ENCODE measurements around the gene RAB1B. TPM values are rescaled to one million over a fixed set of nuclear protein-coding genes. Genes with fewer than 3 reads are reported as not detected.
A peak's percentile ranks its signal among the peaks of the same experiment; 100 is the strongest.

RAB1B gene
- total and polyA plus RNA-seq, 2 experiments from 2014 or later, result 17.3 to 103 TPM

DNA sequence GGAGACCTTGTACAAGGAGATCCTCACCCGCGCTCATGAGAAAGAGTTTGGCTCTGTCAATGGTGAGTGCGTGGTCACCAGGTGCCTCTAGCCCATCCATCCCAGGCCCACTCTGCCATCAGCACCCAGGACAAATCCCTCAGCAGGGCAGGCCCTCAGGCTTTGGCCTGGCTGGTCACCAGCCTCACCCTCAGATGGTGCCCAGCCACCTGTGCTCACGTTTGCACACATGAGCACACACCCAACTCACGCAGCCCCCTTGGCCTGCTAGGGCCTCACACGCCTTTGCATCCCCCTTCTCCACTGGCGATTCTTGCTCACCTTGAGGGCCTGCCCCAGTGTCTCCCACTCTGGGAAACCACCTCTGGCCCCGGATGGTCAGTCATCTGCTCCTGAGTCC is 4.1 kb upstream of the RAB1B start:
- Histone ChIP-seq H3K9me3 (ENCODE audit: low read depth) (no peaks in the 10 kb centered on the region), H3K27me3 (no peaks in the 10 kb centered on the region), H3K36me3 (no peaks in the 10 kb centered on the region), H3K4me3 (no peak overlapping the region), H3K4me1 (ENCODE audit: low read depth) (peaks cover 2% of the 10 kb centered on the region), H3K27ac (no peak overlapping the region)
- DNase-seq (ENCODE audit: low read depth in 1 of 2, low spot score in 1 of 2), result no peak
- TF ChIP-seq, protein P1, sequence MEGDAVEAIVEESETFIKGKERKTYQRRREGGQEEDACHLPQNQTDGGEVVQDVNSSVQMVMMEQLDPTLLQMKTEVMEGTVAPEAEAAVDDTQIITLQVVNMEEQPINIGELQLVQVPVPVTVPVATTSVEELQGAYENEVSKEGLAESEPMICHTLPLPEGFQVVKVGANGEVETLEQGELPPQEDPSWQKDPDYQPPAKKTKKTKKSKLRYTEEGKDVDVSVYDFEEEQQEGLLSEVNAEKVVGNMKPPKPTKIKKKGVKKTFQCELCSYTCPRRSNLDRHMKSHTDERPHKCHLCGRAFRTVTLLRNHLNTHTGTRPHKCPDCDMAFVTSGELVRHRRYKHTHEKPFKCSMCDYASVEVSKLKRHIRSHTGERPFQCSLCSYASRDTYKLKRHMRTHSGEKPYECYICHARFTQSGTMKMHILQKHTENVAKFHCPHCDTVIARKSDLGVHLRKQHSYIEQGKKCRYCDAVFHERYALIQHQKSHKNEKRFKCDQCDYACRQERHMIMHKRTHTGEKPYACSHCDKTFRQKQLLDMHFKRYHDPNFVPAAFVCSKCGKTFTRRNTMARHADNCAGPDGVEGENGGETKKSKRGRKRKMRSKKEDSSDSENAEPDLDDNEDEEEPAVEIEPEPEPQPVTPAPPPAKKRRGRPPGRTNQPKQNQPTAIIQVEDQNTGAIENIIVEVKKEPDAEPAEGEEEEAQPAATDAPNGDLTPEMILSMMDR (IDR thresholded peaks at IDR 0.05; ENCODE audit: low read depth, low read length), result no peak

DNA sequence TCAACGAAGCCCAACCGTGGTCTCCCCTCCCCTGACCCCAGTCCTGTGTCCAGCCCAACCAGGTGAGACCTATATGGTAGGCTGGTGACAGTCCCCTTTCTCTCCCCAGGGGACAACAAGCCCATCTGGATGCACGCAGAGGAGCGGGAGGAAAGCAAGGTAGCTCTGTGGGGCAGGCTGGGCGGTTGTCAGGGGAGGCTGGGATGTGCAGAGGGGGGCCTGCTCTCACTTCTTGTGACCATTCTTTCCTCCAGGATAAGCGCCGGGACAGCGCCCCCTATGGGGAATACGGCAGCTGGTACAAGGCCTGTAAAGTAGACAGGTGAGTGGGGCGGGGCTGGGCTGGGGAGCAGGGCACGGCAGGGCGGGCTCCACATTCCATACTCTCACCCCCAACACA is 3.5 kb upstream of the RAB1B start:
- H3K9me3 ChIP-seq (ENCODE audit: low read depth), result no peaks in the 10 kb centered on the region
- H3K4me1 ChIP-seq (ENCODE audit: low read depth), result peaks cover 7% of the 10 kb centered on the region
- H3K27me3 ChIP-seq, result no peaks in the 10 kb centered on the region
- no peaks in the 10 kb centered on the region for H3K36me3 ChIP-seq
- no peak overlapping the region for H3K27ac ChIP-seq
- H3K4me3 ChIP-seq, result no peak overlapping the region
- TF ChIP-seq, protein P1 (IDR thresholded peaks at IDR 0.05; ENCODE audit: low read depth, low read length), result peak; percentile 37
- DNase-seq (ENCODE audit: low read depth in 1 of 2, low spot score in 1 of 2), result no peak

DNA sequence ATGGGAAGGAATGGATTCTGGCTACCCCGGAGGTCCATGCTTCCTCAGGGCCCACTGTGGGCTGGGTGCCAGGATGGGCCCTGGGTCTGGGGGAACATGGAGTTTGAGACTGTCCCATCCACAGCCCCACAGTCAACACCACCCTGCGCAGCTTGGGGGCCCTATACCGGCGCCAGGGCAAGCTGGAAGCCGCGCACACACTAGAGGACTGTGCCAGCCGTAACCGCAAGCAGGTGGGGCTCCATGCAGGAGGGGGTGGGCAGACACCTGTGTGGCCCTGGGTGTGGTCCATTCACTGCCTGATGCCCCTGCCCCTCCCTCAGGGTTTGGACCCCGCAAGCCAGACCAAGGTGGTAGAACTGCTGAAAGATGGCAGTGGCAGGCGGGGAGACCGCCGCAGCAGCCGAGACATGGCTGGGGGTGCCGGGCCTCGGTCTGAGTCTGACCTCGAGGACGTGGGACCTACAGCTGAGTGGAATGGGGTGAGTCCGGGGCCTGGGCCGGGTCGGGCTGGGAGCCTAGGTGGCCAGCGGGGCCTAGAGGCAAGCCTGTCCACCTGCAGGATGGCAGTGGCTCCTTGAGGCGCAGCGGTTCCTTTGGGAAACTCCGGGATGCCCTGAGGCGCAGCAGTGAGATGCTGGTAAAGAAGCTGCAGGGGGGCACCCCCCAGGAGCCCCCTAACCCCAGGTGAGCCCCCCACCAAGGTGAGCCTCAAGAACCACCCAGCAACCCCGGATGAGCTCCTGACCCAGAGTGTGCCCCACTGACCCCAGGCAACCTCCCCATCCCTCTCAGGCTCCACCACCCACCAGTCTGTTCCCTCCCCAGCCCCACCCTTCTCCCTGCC is 2.7 kb upstream of the RAB1B start:
- TF ChIP-seq, protein P1 (IDR thresholded peaks at IDR 0.05; ENCODE audit: low read depth, low read length), result no peak
- Histone ChIP-seq H3K36me3 (no peaks in the 10 kb centered on the region), H3K27ac (no peak overlapping the region), H3K9me3 (ENCODE audit: low read depth) (no peaks in the 10 kb centered on the region), H3K4me1 (ENCODE audit: low read depth) (peaks cover 7% of the 10 kb centered on the region), H3K27me3 (no peaks in the 10 kb centered on the region), H3K4me3 (no peak overlapping the region)
- DNase-seq (ENCODE audit: low read depth in 1 of 2, low spot score in 1 of 2), result no peak

DNA sequence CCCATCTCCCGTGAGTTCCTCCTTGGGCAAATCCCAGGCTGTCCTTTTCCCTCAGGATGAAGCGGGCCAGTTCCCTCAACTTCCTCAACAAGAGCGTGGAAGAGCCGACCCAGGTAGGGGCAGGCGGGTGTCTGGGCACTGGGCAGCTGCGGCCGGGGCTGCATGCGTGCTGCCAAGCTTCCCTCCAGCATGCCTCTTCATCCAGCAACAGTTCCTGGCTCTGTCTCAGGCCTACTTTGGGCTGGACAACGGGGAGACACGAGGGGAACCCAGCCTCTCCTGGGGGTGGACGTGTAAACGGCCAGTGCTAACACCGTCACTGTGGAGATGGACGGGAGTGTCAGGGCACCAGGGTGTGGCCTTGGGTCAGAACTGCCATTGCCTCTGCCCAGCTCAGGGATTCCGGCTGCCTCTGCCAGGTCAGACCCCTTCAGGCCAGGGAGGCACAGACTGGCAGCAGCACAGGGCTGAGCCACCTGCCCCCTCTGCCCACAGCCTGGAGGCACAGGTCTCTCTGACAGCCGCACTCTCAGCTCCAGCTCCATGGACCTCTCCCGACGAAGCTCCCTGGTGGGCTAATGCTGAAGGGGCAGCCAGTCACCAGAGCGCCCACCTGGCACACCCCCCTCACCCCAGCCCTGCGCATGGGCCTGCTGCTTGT is 1.9 kb upstream of the RAB1B start:
- no peak for DNase-seq (ENCODE audit: low read depth in 1 of 2, low spot score in 1 of 2)
- Histone ChIP-seq H3K9me3 (ENCODE audit: low read depth) (no peaks in the 10 kb centered on the region), H3K4me3 (no peak overlapping the region), H3K36me3 (no peaks in the 10 kb centered on the region), H3K4me1 (ENCODE audit: low read depth) (peaks cover 7% of the 10 kb centered on the region), H3K27ac (peak overlapping the region; percentile 81), H3K27me3 (no peaks in the 10 kb centered on the region)
- TF ChIP-seq, protein P1 (IDR thresholded peaks at IDR 0.05; ENCODE audit: low read depth, low read length), result no peak

DNA sequence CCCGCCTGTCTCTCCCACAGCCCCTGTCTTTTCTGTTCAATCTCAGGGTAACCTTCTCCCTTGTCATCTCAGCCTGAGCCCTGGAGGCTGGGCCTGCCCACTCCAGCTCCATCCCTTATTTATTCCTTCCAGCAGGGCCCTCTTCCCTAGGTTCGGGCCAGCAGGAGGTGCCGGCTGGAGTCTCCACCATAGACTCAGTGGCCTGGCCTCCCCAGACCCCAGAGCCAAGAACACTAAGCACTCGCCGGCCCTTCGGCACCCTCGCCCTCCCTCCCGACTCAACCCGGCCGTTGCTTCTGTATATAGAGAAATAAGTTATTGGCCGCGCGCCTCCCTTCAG is 1.4 kb upstream of the RAB1B start:
- H3K27me3 ChIP-seq, result no peaks in the 10 kb centered on the region
- TF ChIP-seq, protein P1 (IDR thresholded peaks at IDR 0.05; ENCODE audit: low read depth, low read length), result no peak
- no peaks in the 10 kb centered on the region for H3K9me3 ChIP-seq (ENCODE audit: low read depth)
- peaks cover 3% of the 10 kb centered on the region for H3K36me3 ChIP-seq
- no peak for DNase-seq (ENCODE audit: low read depth in 1 of 2, low spot score in 1 of 2)
- H3K27ac ChIP-seq, result peak overlapping the region; percentile 81
- H3K4me1 ChIP-seq (ENCODE audit: low read depth), result peaks cover 7% of the 10 kb centered on the region
- peak overlapping the region; percentile 90 for H3K4me3 ChIP-seq

All from cardiac muscle cell (in vitro differentiated cells and primary cell).